HepG2 (cell line): ENCODE data around the gene MOK. TPM values are rescaled to one million over a fixed set of nuclear protein-coding genes. Genes with fewer than 3 reads are reported as not detected.

Source experiments
- CBX2 ChIP-seq, 2 experiments: fragments of 200-600 bp in 1 of 2; sonication (generic); formaldehyde crosslinking in 1 of 2; IDR thresholded peaks; 2 replicates each; pipeline versions ENCODE4 v1.7.0 to v1.8.1; 2018 to 2022; ENCODE audit warnings: low read depth in 2 of 2, low read length in 1 of 2, mild to moderate bottlenecking in 1 of 2, missing genetic modification reagents in 1 of 2
- CCAR2 ChIP-seq: fragments of 200-400 bp; formaldehyde crosslinking; optimal IDR thresholded peaks from 2 replicates; pipeline ENCODE3; 2018; ENCODE audit warnings: low read depth, mild to moderate bottlenecking, low read length, moderate library complexity
- CREM ChIP-seq, 2 experiments: sonication (generic) in 1 of 2; formaldehyde crosslinking in 1 of 2; IDR thresholded peaks; 2 replicates each; pipeline versions ENCODE4 v1.4.0 to v1.6.1; 2016 to 2020; ENCODE audit warnings: antibody characterized with exemption in 1 of 2, mild to moderate bottlenecking in 1 of 2, missing genetic modification reagents in 1 of 2
- KDM5B ChIP-seq: sonication (generic); formaldehyde crosslinking; IDR thresholded peaks from 2 replicates; pipeline ENCODE4 v1.4.0; 2020; ENCODE audit warnings: missing genetic modification reagents, mild to moderate bottlenecking, borderline replicate concordance
- MZF1 ChIP-seq: sonication (generic); formaldehyde crosslinking; IDR thresholded peaks from 2 replicates; pipeline ENCODE4 v1.8.1; 2023; ENCODE audit warnings: mild to moderate bottlenecking, missing genetic modification reagents, borderline replicate concordance
- NCOA2 ChIP-seq: sonication (generic); formaldehyde crosslinking; IDR thresholded peaks from 2 replicates; pipeline ENCODE4 v1.8.0; 2022; ENCODE audit warnings: inconsistent platforms
- SRSF1 ChIP-seq: fragments of 200-400 bp; formaldehyde crosslinking; optimal IDR thresholded peaks from 2 replicates; pipeline ENCODE3; 2017; ENCODE audit warnings: mild to moderate bottlenecking, low read depth, low read length, moderate library complexity
- SRSF4 ChIP-seq: fragments of 200-400 bp; formaldehyde crosslinking; IDR thresholded peaks from one replicate; pipeline ENCODE4 v1.6.1; 2018; ENCODE audit warnings: mild to moderate bottlenecking, low read depth, low read length, moderate library complexity; ENCODE audit not compliant: poor library complexity, severe bottlenecking
- TSC22D2 ChIP-seq: sonication (generic); formaldehyde crosslinking; IDR thresholded peaks from 2 replicates; pipeline ENCODE4 v1.5.1; 2020; ENCODE audit warnings: missing genetic modification reagents, mild to moderate bottlenecking, borderline replicate concordance
- ZNF274 ChIP-seq: sonication (generic); formaldehyde crosslinking; IDR thresholded peaks from 2 replicates; pipeline ENCODE4 v1.5.1; 2020; ENCODE audit warnings: mild to moderate bottlenecking, missing genetic modification reagents
- ZNF644 ChIP-seq: IDR thresholded peaks from 2 replicates; pipeline ENCODE4 v1.6.1; 2016; ENCODE audit warnings: low read depth
- ZNF773 ChIP-seq: sonication (generic); formaldehyde crosslinking; IDR thresholded peaks from 2 replicates; pipeline ENCODE4 v1.4.0; 2020; ENCODE audit warnings: missing genetic modification reagents, borderline replicate concordance
- polyA plus RNA-seq, 8 experiments: library from polyadenylated mRNA; depleted of rRNA in 3 of 8; stranded (reverse) in 7 of 8; unstranded in 1 of 8; fragments of >200 nt; fragmentation: Illumina TruSeq in 4 of 8; extraction: Trizol in 4 of 8; gene quantifications; 2 replicates each; pipeline versions ENCODE4 v1.2.1 to v1.2.3, GENCODE V29; 2011 to 2016; ENCODE audit warnings: low read depth in 4 of 8, missing spikeins in 1 of 8, mixed read lengths in 1 of 8; ENCODE audit not compliant: insufficient read depth in 1 of 8
- total RNA-seq, 5 experiments: library from RNA; depleted of rRNA; stranded (reverse); fragments of >200 nt; fragmentation: Illumina TruSeq; extraction: Trizol; gene quantifications; 2 replicates each; pipeline ENCODE4 v1.2.3, GENCODE V29; 2016; ENCODE audit warnings: low read depth in 1 of 5
- TF ChIP-seq, protein P1 (sequence below): sonication (generic); formaldehyde crosslinking; IDR thresholded peaks from 2 replicates; pipeline ENCODE4 v1.4.0; 2020; ENCODE audit warnings: mild to moderate bottlenecking, missing genetic modification reagents
- TF ChIP-seq, protein P2 (sequence below): sonication (generic); formaldehyde crosslinking; conservative IDR thresholded peaks from 2 replicates; pipeline ENCODE4 v1.4.0; 2020; ENCODE audit warnings: mild to moderate bottlenecking, missing genetic modification reagents, moderate library complexity
- TF ChIP-seq, protein P3 (sequence below): sonication (generic); formaldehyde crosslinking; IDR thresholded peaks from 2 replicates; pipeline ENCODE4 v1.8.1; 2022; ENCODE audit warnings: mild to moderate bottlenecking, missing genetic modification reagents
- TF ChIP-seq, protein P4 (sequence below): sonication (generic); formaldehyde crosslinking; IDR thresholded peaks from 2 replicates; pipeline ENCODE4 v1.4.0; 2020; ENCODE audit warnings: missing genetic modification reagents, mild to moderate bottlenecking, borderline replicate concordance
- TF ChIP-seq, protein P5 (sequence below): sonication (generic); formaldehyde crosslinking; IDR thresholded peaks from 2 replicates; pipeline ENCODE4 v1.8.0; 2022; ENCODE audit warnings: mild to moderate bottlenecking, missing genetic modification reagents, borderline replicate concordance

The MOK gene
- total and polyA plus RNA-seq, 2 of the 13 experiments (the other 11 are each of a cell fraction or from before 2014, with no cell fraction given), result 15.3 to 16.9 TPM

DNA sequence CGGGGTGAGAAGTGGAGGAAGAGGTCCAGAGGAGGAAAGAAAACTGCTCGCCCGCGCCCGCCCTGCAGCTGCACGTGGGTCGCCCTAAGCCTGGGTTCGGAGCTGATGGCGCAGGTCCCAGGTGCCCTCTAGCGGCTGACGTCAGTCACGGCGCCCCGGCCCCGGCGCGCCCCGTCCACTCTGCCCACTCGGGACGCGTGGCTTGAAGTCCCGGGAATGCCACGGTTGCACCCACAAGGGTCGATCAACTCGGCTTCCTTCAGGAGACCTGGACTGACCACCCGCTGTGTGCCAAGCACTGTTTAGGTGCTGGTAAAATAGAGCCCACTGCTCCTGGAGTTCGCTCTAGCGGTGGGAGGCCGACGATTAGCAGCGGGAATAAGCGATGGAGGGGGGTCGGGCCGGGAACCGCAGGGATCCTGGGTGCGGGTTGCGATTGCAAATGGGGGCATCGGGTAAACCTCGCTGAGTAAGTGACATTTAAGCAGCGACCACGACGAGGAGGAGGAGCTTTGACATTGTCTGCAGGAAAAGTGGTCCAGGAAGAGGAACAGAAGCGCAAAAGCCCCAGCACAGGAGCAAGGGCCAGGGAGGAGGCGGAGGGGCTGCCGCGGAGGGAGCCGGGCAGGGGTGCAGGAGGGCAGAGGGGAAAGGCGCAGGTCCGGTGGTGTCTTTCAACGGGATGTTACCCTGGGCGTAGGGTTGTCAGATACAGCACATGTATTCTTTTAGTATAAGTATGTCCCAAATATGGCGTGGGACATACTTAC is 9.5 kb upstream of the MOK start (continued):
- TF ChIP-seq, protein P1, sequence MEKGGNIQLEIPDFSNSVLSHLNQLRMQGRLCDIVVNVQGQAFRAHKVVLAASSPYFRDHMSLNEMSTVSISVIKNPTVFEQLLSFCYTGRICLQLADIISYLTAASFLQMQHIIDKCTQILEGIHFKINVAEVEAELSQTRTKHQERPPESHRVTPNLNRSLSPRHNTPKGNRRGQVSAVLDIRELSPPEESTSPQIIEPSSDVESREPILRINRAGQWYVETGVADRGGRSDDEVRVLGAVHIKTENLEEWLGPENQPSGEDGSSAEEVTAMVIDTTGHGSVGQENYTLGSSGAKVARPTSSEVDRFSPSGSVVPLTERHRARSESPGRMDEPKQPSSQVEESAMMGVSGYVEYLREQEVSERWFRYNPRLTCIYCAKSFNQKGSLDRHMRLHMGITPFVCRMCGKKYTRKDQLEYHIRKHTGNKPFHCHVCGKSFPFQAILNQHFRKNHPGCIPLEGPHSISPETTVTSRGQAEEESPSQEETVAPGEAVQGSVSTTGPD (CRISPR knock-in tag), result no peak
- no peak for TF ChIP-seq CREM (IDR thresholded peaks at IDR 0.05)
- TF ChIP-seq CREM (CRISPR knock-in tag; IDR thresholded peaks at IDR 0.05), result no peak
- TF ChIP-seq KDM5B (CRISPR knock-in tag), result peak; percentile 64; the same call in 1 of the 2 replicates
- TF ChIP-seq TSC22D2, result no peak
- TF ChIP-seq CBX2 (IDR thresholded peaks at IDR 0.05; ENCODE audit: low read depth, low read length), result no peak
- TF ChIP-seq CBX2 (CRISPR knock-in tag; IDR thresholded peaks at IDR 0.05; ENCODE audit: low read depth), result no peak
- TF ChIP-seq, protein P2, sequence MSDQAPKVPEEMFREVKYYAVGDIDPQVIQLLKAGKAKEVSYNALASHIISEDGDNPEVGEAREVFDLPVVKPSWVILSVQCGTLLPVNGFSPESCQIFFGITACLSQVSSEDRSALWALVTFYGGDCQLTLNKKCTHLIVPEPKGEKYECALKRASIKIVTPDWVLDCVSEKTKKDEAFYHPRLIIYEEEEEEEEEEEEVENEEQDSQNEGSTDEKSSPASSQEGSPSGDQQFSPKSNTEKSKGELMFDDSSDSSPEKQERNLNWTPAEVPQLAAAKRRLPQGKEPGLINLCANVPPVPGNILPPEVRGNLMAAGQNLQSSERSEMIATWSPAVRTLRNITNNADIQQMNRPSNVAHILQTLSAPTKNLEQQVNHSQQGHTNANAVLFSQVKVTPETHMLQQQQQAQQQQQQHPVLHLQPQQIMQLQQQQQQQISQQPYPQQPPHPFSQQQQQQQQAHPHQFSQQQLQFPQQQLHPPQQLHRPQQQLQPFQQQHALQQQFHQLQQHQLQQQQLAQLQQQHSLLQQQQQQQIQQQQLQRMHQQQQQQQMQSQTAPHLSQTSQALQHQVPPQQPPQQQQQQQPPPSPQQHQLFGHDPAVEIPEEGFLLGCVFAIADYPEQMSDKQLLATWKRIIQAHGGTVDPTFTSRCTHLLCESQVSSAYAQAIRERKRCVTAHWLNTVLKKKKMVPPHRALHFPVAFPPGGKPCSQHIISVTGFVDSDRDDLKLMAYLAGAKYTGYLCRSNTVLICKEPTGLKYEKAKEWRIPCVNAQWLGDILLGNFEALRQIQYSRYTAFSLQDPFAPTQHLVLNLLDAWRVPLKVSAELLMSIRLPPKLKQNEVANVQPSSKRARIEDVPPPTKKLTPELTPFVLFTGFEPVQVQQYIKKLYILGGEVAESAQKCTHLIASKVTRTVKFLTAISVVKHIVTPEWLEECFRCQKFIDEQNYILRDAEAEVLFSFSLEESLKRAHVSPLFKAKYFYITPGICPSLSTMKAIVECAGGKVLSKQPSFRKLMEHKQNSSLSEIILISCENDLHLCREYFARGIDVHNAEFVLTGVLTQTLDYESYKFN (CRISPR knock-in tag), result peak; percentile 48
- no peak for TF ChIP-seq SRSF4
- TF ChIP-seq NCOA2 (CRISPR knock-in tag), result no peak
- TF ChIP-seq, protein P3, sequence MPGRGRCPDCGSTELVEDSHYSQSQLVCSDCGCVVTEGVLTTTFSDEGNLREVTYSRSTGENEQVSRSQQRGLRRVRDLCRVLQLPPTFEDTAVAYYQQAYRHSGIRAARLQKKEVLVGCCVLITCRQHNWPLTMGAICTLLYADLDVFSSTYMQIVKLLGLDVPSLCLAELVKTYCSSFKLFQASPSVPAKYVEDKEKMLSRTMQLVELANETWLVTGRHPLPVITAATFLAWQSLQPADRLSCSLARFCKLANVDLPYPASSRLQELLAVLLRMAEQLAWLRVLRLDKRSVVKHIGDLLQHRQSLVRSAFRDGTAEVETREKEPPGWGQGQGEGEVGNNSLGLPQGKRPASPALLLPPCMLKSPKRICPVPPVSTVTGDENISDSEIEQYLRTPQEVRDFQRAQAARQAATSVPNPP (CRISPR knock-in tag), result no peak
- no peak for TF ChIP-seq MZF1 (CRISPR knock-in tag)
- no peak for TF ChIP-seq ZNF644 (CRISPR knock-in tag)
- no peak for TF ChIP-seq ZNF773 (CRISPR knock-in tag)
- TF ChIP-seq ZNF274 (CRISPR knock-in tag), result peak; percentile 50
- no peak for TF ChIP-seq SRSF1
- TF ChIP-seq, protein P4, sequence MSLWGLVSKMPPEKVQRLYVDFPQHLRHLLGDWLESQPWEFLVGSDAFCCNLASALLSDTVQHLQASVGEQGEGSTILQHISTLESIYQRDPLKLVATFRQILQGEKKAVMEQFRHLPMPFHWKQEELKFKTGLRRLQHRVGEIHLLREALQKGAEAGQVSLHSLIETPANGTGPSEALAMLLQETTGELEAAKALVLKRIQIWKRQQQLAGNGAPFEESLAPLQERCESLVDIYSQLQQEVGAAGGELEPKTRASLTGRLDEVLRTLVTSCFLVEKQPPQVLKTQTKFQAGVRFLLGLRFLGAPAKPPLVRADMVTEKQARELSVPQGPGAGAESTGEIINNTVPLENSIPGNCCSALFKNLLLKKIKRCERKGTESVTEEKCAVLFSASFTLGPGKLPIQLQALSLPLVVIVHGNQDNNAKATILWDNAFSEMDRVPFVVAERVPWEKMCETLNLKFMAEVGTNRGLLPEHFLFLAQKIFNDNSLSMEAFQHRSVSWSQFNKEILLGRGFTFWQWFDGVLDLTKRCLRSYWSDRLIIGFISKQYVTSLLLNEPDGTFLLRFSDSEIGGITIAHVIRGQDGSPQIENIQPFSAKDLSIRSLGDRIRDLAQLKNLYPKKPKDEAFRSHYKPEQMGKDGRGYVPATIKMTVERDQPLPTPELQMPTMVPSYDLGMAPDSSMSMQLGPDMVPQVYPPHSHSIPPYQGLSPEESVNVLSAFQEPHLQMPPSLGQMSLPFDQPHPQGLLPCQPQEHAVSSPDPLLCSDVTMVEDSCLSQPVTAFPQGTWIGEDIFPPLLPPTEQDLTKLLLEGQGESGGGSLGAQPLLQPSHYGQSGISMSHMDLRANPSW (CRISPR knock-in tag), result no peak
- TF ChIP-seq CCAR2, result no peak
- TF ChIP-seq, protein P5, sequence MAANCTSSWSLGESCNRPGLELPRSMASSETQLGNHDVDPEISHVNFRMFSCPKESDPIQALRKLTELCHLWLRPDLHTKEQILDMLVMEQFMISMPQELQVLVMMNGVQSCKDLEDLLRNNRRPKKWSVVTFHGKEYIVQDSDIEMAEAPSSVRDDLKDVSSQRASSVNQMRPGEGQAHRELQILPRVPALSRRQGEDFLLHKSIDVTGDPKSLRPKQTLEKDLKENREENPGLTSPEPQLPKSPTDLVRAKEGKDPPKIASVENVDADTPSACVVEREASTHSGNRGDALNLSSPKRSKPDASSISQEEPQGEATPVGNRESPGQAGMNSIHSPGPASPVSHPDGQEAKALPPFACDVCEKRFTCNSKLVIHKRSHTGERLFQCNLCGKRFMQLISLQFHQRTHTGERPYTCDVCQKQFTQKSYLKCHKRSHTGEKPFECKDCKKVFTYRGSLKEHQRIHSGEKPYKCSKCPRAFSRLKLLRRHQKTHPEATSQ (CRISPR knock-in tag), result no peak
